Skin epidermis (tissue), 12 donors: Measurements from ENCODE around the gene ARHGEF25.
"Not testable (repeated sequence)": the region's sequence is repeated elsewhere in the genome, so short reads cannot be mapped to it uniquely, and the experiment has no call there.

Experiments
- H3K27ac ChIP-seq, 21 experiments: fragments of 200-600 bp; sonication (generic) in 11 of 21; one replicate each; pipeline ENCODE4 v1.5.0; 2020; ENCODE audit warnings: mild to moderate bottlenecking in 3 of 21, inconsistent platforms in 2 of 21, moderate library complexity in 2 of 21
- H3K4me3 ChIP-seq, 7 experiments: fragments of 200-600 bp; sonication (generic) in 2 of 7; one replicate each; pipeline ENCODE4 v1.5.0; 2020; ENCODE audit warnings: inconsistent platforms in 2 of 7, mild to moderate bottlenecking in 2 of 7, moderate library complexity in 1 of 7

ARHGEF25 gene

GRCh38 chr12:57584050-57584449, 27.2 kb upstream of the ARHGEF25 start:
- H3K4me3 ChIP-seq, result no peak overlapping the region
- no peak overlapping the region for H3K27ac ChIP-seq

GRCh38 chr12:57584690-57585089, 26.5 kb upstream of the ARHGEF25 start:
- Histone ChIP-seq H3K27ac (no peak overlapping the region), H3K4me3 (no peak overlapping the region)

GRCh38 chr12:57585156-57585555, 26.1 kb upstream of the ARHGEF25 start:
- no peak overlapping the region for H3K4me3 ChIP-seq

GRCh38 chr12:57586128-57586527, 25.1 kb upstream of the ARHGEF25 start:
- Histone ChIP-seq H3K4me3 (no peak overlapping the region), H3K27ac (no peak overlapping the region)

More at GRCh38 chr12:57585156-57585555, 26.1 kb upstream of the ARHGEF25 start:
- no peak overlapping the region for H3K27ac ChIP-seq

- Histone ChIP-seq H3K4me3 (no peak overlapping the region), H3K27ac (no peak overlapping the region)
Observed at GRCh38 chr12:57586832-57587429, 24.3 kb upstream of the ARHGEF25 start.

- not testable (repeated sequence) for H3K4me3 ChIP-seq, H3K27ac ChIP-seq
Observed at GRCh38 chr12:57588951-57589610, 22.2 kb upstream of the ARHGEF25 start.

GRCh38 chr12:57590479-57590863, 20.8 kb upstream of the ARHGEF25 start:
- H3K27ac ChIP-seq, result peak overlapping the region in 20 of 21 experiments; percentile 52 to 86 (median 78)
- H3K4me3 ChIP-seq, result peak overlapping the region; percentile 66 to 86 (median 76)

GRCh38 chr12:57590864-57591781, 20.1 kb upstream of the ARHGEF25 start, which contains the start of gene PIP4K2C:
TSS of gene PIP4K2C (plus strand) at chr12:57591192. CDS start at chr12:57591290, 98 bp downstream.
- peak within 1 kb of the TSS; percentile 41 to 86 (median 78) for H3K27ac ChIP-seq

GRCh38 chr12:57591782-57592325, 19.4 kb upstream of the ARHGEF25 start:
- peak overlapping the region in 13 of 21 experiments; percentile 62 to 86 (median 78) for H3K27ac ChIP-seq

More at GRCh38 chr12:57590864-57591781, 20.1 kb upstream of the ARHGEF25 start, which contains the start of gene PIP4K2C:
- peak within 1 kb of the TSS; percentile 66 to 86 (median 76) for H3K4me3 ChIP-seq

GRCh38 chr12:57592551-57593165, 18.6 kb upstream of the ARHGEF25 start:
- Histone ChIP-seq H3K4me3 (no peak overlapping the region), H3K27ac (no peak overlapping the region)

More at GRCh38 chr12:57591782-57592325, 19.4 kb upstream of the ARHGEF25 start:
- peak overlapping the region; percentile 66 to 86 (median 76) for H3K4me3 ChIP-seq

- Histone ChIP-seq H3K4me3 (no peak overlapping the region), H3K27ac (no peak overlapping the region)
Observed at GRCh38 chr12:57593187-57593586, 18.0 kb upstream of the ARHGEF25 start.

GRCh38 chr12:57600395-57600794, 10.8 kb upstream of the ARHGEF25 start:
- H3K27ac ChIP-seq, result no peak overlapping the region
- H3K4me3 ChIP-seq, result no peak overlapping the region

- H3K27ac ChIP-seq, result peak overlapping the region in 1 of 21 experiments; percentile 89
- no peak overlapping the region for H3K4me3 ChIP-seq
Observed at GRCh38 chr12:57602544-57602943, 8.7 kb upstream of the ARHGEF25 start.

- H3K27ac ChIP-seq, result peak overlapping the region in 8 of 21 experiments; percentile 20 to 91 (median 88)
Observed at GRCh38 chr12:57603324-57603723, 7.9 kb upstream of the ARHGEF25 start.

GRCh38 chr12:57603815-57604453, 7.3 kb upstream of the ARHGEF25 start:
- peak overlapping the region in 20 of 21 experiments; percentile 53 to 91 (median 86) for H3K27ac ChIP-seq
- peak overlapping the region; percentile 43 to 80 (median 55) for H3K4me3 ChIP-seq

More at GRCh38 chr12:57603324-57603723, 7.9 kb upstream of the ARHGEF25 start:
- H3K4me3 ChIP-seq, result no peak overlapping the region

- Histone ChIP-seq H3K4me3 (peak within 1 kb of the TSS; percentile 43 to 80 (median 55)), H3K27ac (peak within 1 kb of the TSS; percentile 53 to 91 (median 86))
Observed at GRCh38 chr12:57604454-57604991, 6.7 kb upstream of the ARHGEF25 start, which contains the start of gene DTX3. TSS of gene DTX3 (plus strand) at chr12:57604824. CDS start at chr12:57606518, 1,694 bp downstream.

GRCh38 chr12:57604992-57605810, 6.0 kb upstream of the ARHGEF25 start:
- Histone ChIP-seq H3K27ac (peak overlapping the region; percentile 53 to 91 (median 86)), H3K4me3 (peak overlapping the region; percentile 43 to 80 (median 55))
